Heart right ventricle (tissue), 16 donors: ENCODE results near the gene CLDN24. TPM values are rescaled to one million over a fixed set of nuclear protein-coding genes. Genes with fewer than 3 reads are reported as not detected.

Experiments used
- ATAC-seq, 8 donors: fragments of 200-7000 bp; cut with Tn5 transposase; one replicate each; pipeline ENCODE4 v1.9.1; 2020; ENCODE audit warnings: mild to moderate bottlenecking in 8 of 8, moderate library complexity in 8 of 8, moderate number of reproducible peaks in 1 of 8
- DNase-seq, 2 donors: peaks; one replicate each; pipeline ENCODE4 v3.0.0-alpha.2; 2020
- H3K27ac ChIP-seq, 10 donors: fragments of 200-600 bp; sonication (generic) in 2 of 10; one replicate each; pipeline versions ENCODE4 v1.5.0 to v1.8.0; 2020 to 2022; ENCODE audit warnings: mild to moderate bottlenecking in 3 of 10
- H3K27me3 ChIP-seq, 7 donors: fragments of 200-600 bp; one replicate each; pipeline ENCODE4 v1.8.0; 2021 to 2022; ENCODE audit warnings: mild to moderate bottlenecking in 2 of 7
- H3K36me3 ChIP-seq, 9 donors: fragments of 200-600 bp; sonication (generic) in 1 of 9; one replicate each; pipeline versions ENCODE4 v1.5.0 to v1.8.0; 2020 to 2022; ENCODE audit warnings: mild to moderate bottlenecking in 2 of 9
- H3K4me1 ChIP-seq, 9 donors: fragments of 200-600 bp; sonication (generic) in 1 of 9; one replicate each; pipeline versions ENCODE4 v1.5.0 to v1.8.0; 2020 to 2022; ENCODE audit warnings: mild to moderate bottlenecking in 4 of 9
- H3K4me3 ChIP-seq, 10 donors: fragments of 200-600 bp; sonication (generic) in 2 of 10; one replicate each; pipeline versions ENCODE4 v1.5.0 to v1.8.0; 2020 to 2022; ENCODE audit warnings: mild to moderate bottlenecking in 7 of 10, moderate library complexity in 2 of 10
- H3K9me3 ChIP-seq, 11 donors: fragments of 200-600 bp in 10 of 11; sonication (generic) in 2 of 11; one replicate each; pipeline versions ENCODE4 v1.5.0 to v1.8.0; 2013 to 2022; ENCODE audit warnings: mild to moderate bottlenecking in 2 of 11, control low read depth in 1 of 11, moderate library complexity in 1 of 11
- WGBS, 2 donors: extraction: QIAGEN DNeasy Blood & Tissue Kit; methylation state at CpG; one replicate each; pipeline ENCODE4 v1.1.7; 2013; ENCODE audit warnings: inconsistent platforms in 1 of 2; 5-methylcytosine and 5-hydroxymethylcytosine counted together
- intact Hi-C, 10 donors: fragments of 100-400 bp; cut with DNase I; formaldehyde crosslinking; loops; one replicate each; pipeline versions ENCODE4 v1.11.1 to v1.14.2; 2022
- polyA plus RNA-seq, 2 donors: library from polyadenylated mRNA; stranded (reverse); fragments of 200-250 nt; gene quantifications; one replicate each; pipeline ENCODE4 v1.2.3, GENCODE V29; 2013
- total RNA-seq, 10 donors: library from RNA; stranded (reverse); fragmentation: NEBNext Ultra II Directional in 3 of 10; extraction: Animal tissue kit (Norgen Biotek cat#: 25700) in 3 of 10; gene quantifications; one replicate each; pipeline versions ENCODE4 v1.2.1 to v1.2.4, GENCODE V29; 2021 to 2023
- TF ChIP-seq, protein P1 (sequence below), 9 donors: fragments of 200-600 bp; sonication (generic) in 2 of 9; IDR thresholded peaks; one replicate each; pipeline versions ENCODE4 v1.5.0 to v1.8.0; 2021 to 2022; ENCODE audit warnings: antibody characterized with exemption in 9 of 9, mild to moderate bottlenecking in 5 of 9, moderate library complexity in 1 of 9
- donor health status: Arrhythmogenic right ventricular cardiomyopathy.
- donor health status: ischemic (EF 13 %, LVEDD 7.1; RV severe dilation, severe dysfunction).
- donor health status: healthy with polysubstance abuse.
- donor health status: DM: no; HTN: yes; CAD: no.
- donor health status: DM: no; HTN: no; CAD: no.
- donor health status: ischemic (EF 25% LVEDD 6.9; RV normal size, moderate dysfunction).
- donor health status: ischemic (EF 25% LVEDD 5.7; RV mildly dilated, moderate dysfunction).
- donor health status: healthy.
- donor health status: DM: yes; HTN: yes; CAD: no.
- donor health status: Ischemic cardiomyopathy.
- donor health status: ischemic (EF 35%, LVEDD 5.7; RV mildly dilated, moderate dysfunction).
- donor health status: nonischemic (EF 11% LVEDD 7.7; RV severe dilation, severe dysfunction).
- donor health status: DM: yes; HTN: yes; CAD: no.
- donor health status: PGD.
- donor health status: ischemic (EF 29% LVEDD 5.4; RV normal size, mild dysfunction).
- donor health status: nonischemic (EF 23%, LVEDD 6.1; RV moderate dilation, normal function).

The CLDN24 gene
- total and polyA plus RNA-seq, 12 donors, result not detected

GRCh38 chr4:183314806-183315205, 7.4 kb downstream of the CLDN24 start:
- Histone ChIP-seq H3K4me1 (no peaks in the 10 kb centered on the region), H3K27me3 (no peaks in the 10 kb centered on the region), H3K4me3 (no peak overlapping the region), H3K36me3 (peaks cover 0 to 82% (median 16%) of the 10 kb centered on the region in 9 donors), H3K9me3 (no peaks in the 10 kb centered on the region), H3K27ac (no peak overlapping the region)
- WGBS, 2 donors, result 93% methylated on average over 9 of the region's 9 CpGs
- DNase-seq, result no peak
- TF ChIP-seq, protein P1, sequence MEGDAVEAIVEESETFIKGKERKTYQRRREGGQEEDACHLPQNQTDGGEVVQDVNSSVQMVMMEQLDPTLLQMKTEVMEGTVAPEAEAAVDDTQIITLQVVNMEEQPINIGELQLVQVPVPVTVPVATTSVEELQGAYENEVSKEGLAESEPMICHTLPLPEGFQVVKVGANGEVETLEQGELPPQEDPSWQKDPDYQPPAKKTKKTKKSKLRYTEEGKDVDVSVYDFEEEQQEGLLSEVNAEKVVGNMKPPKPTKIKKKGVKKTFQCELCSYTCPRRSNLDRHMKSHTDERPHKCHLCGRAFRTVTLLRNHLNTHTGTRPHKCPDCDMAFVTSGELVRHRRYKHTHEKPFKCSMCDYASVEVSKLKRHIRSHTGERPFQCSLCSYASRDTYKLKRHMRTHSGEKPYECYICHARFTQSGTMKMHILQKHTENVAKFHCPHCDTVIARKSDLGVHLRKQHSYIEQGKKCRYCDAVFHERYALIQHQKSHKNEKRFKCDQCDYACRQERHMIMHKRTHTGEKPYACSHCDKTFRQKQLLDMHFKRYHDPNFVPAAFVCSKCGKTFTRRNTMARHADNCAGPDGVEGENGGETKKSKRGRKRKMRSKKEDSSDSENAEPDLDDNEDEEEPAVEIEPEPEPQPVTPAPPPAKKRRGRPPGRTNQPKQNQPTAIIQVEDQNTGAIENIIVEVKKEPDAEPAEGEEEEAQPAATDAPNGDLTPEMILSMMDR (IDR thresholded peaks at IDR 0.05), result no peak
- intact Hi-C loops, result loop anchor here in 1 of 10 donors (10.0 kb wide), 1 partner anchor 80 kb away; no protein-coding TSS in a partner anchor
- ATAC-seq, result no peak

DNA sequence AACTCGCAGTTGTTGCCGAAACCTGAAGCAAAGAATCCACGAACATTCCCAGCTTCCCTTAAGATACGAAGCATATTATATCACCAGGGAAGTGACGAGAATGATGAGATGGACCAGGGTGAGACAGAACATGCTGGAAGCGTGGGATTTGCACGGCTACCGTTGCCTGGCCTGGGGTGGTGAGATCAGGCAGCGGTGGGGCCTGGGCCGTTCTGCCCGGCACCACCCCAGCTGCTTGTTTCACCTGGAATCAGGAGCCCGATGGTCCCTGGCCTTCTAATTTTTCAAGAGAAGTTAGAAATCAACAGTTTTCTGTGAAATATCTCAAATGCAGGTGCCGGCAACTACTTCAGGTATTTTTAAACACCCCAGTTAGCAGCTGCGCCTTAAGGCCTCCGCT, 7.9 kb downstream of the CLDN24 start:
- H3K27ac ChIP-seq, result no peak overlapping the region
- WGBS, 2 donors, result 96 to 97% methylated on average over 15 of the region's 15 CpGs
- no peak for DNase-seq
- no peaks in the 10 kb centered on the region for H3K9me3 ChIP-seq
- peaks cover 0 to 79% (median 16%) of the 10 kb centered on the region in 9 donors for H3K36me3 ChIP-seq
- no peak for ATAC-seq
- TF ChIP-seq, protein P1 (IDR thresholded peaks at IDR 0.05), result no peak
- intact Hi-C loops, result loop anchor here in 1 of 10 donors (10.0 kb wide), 1 partner anchor 80 kb away; no protein-coding TSS in a partner anchor
- H3K27me3 ChIP-seq, result no peaks in the 10 kb centered on the region
- H3K4me3 ChIP-seq, result no peak overlapping the region
- no peaks in the 10 kb centered on the region for H3K4me1 ChIP-seq

DNA sequence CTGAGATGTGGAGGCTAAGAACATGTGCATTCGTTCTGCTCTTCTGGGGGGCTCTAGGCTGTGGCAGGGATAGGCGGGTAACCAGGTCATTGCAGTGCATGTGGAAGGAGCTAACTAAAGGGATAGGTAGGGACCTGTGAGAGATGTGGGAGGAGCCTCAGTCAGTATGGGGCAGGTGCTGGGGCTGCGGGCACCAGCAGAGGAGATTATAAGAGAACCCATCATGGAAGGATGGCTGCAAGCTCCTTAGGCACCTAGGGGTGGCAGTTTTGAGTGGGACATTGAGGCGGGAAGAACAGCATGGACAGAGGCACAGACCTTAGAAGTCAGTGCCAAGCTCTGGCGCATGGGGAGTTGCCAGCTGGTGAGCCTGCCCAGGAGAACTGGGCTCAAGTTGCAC, 9.4 kb downstream of the CLDN24 start:
- intact Hi-C loops, result loop anchor here in 1 of 10 donors (10.0 kb wide), 1 partner anchor 82 kb away; no protein-coding TSS in a partner anchor
- ATAC-seq (no peak), DNase-seq (no peak)
- Histone ChIP-seq H3K4me3 (no peak overlapping the region), H3K27ac (no peak overlapping the region), H3K4me1 (no peaks in the 10 kb centered on the region), H3K9me3 (no peaks in the 10 kb centered on the region), H3K27me3 (no peaks in the 10 kb centered on the region), H3K36me3 (peaks cover 0 to 75% (median 12%) of the 10 kb centered on the region in 9 donors)
- WGBS, 2 donors, result 87 to 97% methylated on average over 5 of the region's 5 CpGs
- TF ChIP-seq, protein P1 (IDR thresholded peaks at IDR 0.05), result no peak

GRCh38 chr4:183306811-183307210, 15.4 kb downstream of the CLDN24 start:
- no peaks in the 10 kb centered on the region for H3K27me3 ChIP-seq
- WGBS, 2 donors, result 92 to 95% methylated on average over 3 of the region's 3 CpGs
- TF ChIP-seq, protein P1 (IDR thresholded peaks at IDR 0.05), result no peak
- no peak overlapping the region for H3K27ac ChIP-seq
- intact Hi-C loops, result no loop called here
- peaks cover 0 to 53% (median 0%) of the 10 kb centered on the region in 9 donors for H3K36me3 ChIP-seq
- no peak overlapping the region for H3K4me3 ChIP-seq
- no peaks in the 10 kb centered on the region for H3K9me3 ChIP-seq
- H3K4me1 ChIP-seq, result no peaks in the 10 kb centered on the region
- ATAC-seq (no peak), DNase-seq (no peak)
